ENCODE data around the gene MCM9.
"Not testable (repeated sequence)": the region's sequence is repeated elsewhere in the genome, so short reads cannot be mapped to it uniquely, and the experiment has no call there.

DNA sequence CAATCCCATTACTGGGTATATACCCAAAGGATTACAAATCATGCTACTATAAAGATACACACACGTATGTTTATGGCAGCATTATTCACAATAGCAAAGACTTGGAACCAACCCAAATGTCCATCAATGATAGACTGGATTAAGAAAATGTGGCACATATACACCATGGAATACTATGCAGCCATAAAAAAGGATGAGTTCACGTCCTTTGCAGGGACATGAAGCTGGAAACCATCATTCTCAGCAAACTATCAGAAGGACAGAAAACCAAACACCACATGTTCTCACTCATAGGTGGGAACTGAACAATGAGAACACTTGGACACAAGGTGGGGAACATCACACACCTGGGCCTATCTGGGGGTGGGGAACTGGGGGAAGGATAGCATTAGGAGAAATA lies 66.1 kb downstream of the MCM9 start:
- TF ChIP-seq, protein P1, sequence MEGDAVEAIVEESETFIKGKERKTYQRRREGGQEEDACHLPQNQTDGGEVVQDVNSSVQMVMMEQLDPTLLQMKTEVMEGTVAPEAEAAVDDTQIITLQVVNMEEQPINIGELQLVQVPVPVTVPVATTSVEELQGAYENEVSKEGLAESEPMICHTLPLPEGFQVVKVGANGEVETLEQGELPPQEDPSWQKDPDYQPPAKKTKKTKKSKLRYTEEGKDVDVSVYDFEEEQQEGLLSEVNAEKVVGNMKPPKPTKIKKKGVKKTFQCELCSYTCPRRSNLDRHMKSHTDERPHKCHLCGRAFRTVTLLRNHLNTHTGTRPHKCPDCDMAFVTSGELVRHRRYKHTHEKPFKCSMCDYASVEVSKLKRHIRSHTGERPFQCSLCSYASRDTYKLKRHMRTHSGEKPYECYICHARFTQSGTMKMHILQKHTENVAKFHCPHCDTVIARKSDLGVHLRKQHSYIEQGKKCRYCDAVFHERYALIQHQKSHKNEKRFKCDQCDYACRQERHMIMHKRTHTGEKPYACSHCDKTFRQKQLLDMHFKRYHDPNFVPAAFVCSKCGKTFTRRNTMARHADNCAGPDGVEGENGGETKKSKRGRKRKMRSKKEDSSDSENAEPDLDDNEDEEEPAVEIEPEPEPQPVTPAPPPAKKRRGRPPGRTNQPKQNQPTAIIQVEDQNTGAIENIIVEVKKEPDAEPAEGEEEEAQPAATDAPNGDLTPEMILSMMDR (IDR thresholded peaks at IDR 0.05; ENCODE audit: insufficient read depth, low read length) = not testable (repeated sequence)
- TF ChIP-seq POLR2AphosphoS5 (IDR thresholded peaks at IDR 0.05; ENCODE audit: low read depth); GABPA (IDR thresholded peaks at IDR 0.05; ENCODE audit: low read depth); SPI1 (IDR thresholded peaks at IDR 0.05; ENCODE audit: borderline replicate concordance, low read depth): not testable (repeated sequence)
- TF ChIP-seq, protein P2, sequence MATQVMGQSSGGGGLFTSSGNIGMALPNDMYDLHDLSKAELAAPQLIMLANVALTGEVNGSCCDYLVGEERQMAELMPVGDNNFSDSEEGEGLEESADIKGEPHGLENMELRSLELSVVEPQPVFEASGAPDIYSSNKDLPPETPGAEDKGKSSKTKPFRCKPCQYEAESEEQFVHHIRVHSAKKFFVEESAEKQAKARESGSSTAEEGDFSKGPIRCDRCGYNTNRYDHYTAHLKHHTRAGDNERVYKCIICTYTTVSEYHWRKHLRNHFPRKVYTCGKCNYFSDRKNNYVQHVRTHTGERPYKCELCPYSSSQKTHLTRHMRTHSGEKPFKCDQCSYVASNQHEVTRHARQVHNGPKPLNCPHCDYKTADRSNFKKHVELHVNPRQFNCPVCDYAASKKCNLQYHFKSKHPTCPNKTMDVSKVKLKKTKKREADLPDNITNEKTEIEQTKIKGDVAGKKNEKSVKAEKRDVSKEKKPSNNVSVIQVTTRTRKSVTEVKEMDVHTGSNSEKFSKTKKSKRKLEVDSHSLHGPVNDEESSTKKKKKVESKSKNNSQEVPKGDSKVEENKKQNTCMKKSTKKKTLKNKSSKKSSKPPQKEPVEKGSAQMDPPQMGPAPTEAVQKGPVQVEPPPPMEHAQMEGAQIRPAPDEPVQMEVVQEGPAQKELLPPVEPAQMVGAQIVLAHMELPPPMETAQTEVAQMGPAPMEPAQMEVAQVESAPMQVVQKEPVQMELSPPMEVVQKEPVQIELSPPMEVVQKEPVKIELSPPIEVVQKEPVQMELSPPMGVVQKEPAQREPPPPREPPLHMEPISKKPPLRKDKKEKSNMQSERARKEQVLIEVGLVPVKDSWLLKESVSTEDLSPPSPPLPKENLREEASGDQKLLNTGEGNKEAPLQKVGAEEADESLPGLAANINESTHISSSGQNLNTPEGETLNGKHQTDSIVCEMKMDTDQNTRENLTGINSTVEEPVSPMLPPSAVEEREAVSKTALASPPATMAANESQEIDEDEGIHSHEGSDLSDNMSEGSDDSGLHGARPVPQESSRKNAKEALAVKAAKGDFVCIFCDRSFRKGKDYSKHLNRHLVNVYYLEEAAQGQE (IDR thresholded peaks at IDR 0.05; ENCODE audit: insufficient replicate concordance, low read depth) = not testable (repeated sequence)
